Neural progenitor cell (in vitro differentiated cells): Measurements from ENCODE around the gene PXDC1. TPM values are rescaled to one million over a fixed set of nuclear protein-coding genes. Genes with fewer than 3 reads are reported as not detected.

Experiments
- DNase-seq: peaks from one replicate; pipeline ENCODE4 v3.0.0-alpha.2; 2016; ENCODE audit warnings: low spot score
- H2AFZ ChIP-seq: fragments of 200-600 bp; sonication (generic); replicated peaks from 2 replicates; pipeline ENCODE4 v1.6.1; 2016; ENCODE audit warnings: antibody characterized with exemption
- H3F3A ChIP-seq: fragments of 200-600 bp; sonication (generic); 2 replicates; pipeline ENCODE4 v1.6.1; 2016; ENCODE audit warnings: antibody characterized with exemption, low read depth
- H3K27ac ChIP-seq: fragments of 200-600 bp; sonication (generic); 2 replicates; pipeline ENCODE4 v1.5.1; 2016; ENCODE audit warnings: mild to moderate bottlenecking
- H3K27me3 ChIP-seq: fragments of 200-600 bp; sonication (generic); 2 replicates; pipeline ENCODE4 v1.6.1; 2016; ENCODE audit warnings: mild to moderate bottlenecking, moderate library complexity
- H3K36me3 ChIP-seq: fragments of 200-600 bp; sonication (generic); 2 replicates; pipeline ENCODE4 v1.5.1; 2016
- H3K4me1 ChIP-seq: fragments of 200-600 bp; sonication (generic); 2 replicates; pipeline ENCODE4 v1.6.1; 2016; ENCODE audit warnings: mixed run types
- H3K4me2 ChIP-seq: fragments of 200-600 bp; sonication (generic); 2 replicates; pipeline ENCODE4 v1.6.1; 2016
- H3K4me3 ChIP-seq: fragments of 200-600 bp; sonication (generic); 2 replicates; pipeline ENCODE4 v1.5.1; 2016
- H3K79me2 ChIP-seq: fragments of 200-600 bp; sonication (generic); 2 replicates; pipeline ENCODE4 v1.6.1; 2016; ENCODE audit warnings: low read depth
- H3K9ac ChIP-seq: fragments of 200-600 bp; sonication (generic); 2 replicates; pipeline ENCODE4 v1.6.1; 2016
- H3K9me3 ChIP-seq: fragments of 200-600 bp; sonication (generic); 2 replicates; pipeline ENCODE4 v1.5.1; 2016; ENCODE audit warnings: low read depth
- H4K20me1 ChIP-seq: fragments of 200-600 bp; sonication (generic); 2 replicates; pipeline ENCODE4 v1.6.1; 2016; ENCODE audit warnings: low read depth
- H3K27ac Mint-ChIP-seq: 3 replicates; pipeline ENCODE4 v1.8.0; 2021; ENCODE audit warnings: mixed read lengths
- H3K27me3 Mint-ChIP-seq: 2 replicates; pipeline ENCODE4 v1.8.0; 2022; ENCODE audit warnings: low read depth, mild to moderate bottlenecking, inconsistent platforms, moderate library complexity, mixed read lengths; ENCODE audit not compliant: insufficient read depth
- H3K36me3 Mint-ChIP-seq: 3 replicates; pipeline ENCODE4 v1.8.0; 2021; ENCODE audit warnings: mixed read lengths
- H3K4me1 Mint-ChIP-seq: 3 replicates; pipeline ENCODE4 v1.8.0; 2021; ENCODE audit warnings: mixed read lengths
- H3K4me3 Mint-ChIP-seq: 3 replicates; pipeline ENCODE4 v1.8.0; 2021; ENCODE audit warnings: mild to moderate bottlenecking, moderate library complexity, mixed read lengths
- H3K9me3 Mint-ChIP-seq: 3 replicates; pipeline ENCODE4 v1.8.0; 2020; ENCODE audit warnings: mixed read lengths
- CTCF ChIP-seq: fragments of 200-600 bp; sonication (generic); IDR thresholded peaks from 2 replicates; pipeline ENCODE4 v1.5.1; 2017; ENCODE audit warnings: antibody characterized with exemption, mild to moderate bottlenecking
- EZH2 ChIP-seq: fragments of 200-600 bp; sonication (generic); IDR thresholded peaks from 2 replicates; pipeline ENCODE4 v1.6.1; 2017; ENCODE audit warnings: antibody characterized with exemption, mild to moderate bottlenecking, moderate library complexity
- EZH2phosphoT487 ChIP-seq: fragments of 200-600 bp; sonication (generic); IDR thresholded peaks from 2 replicates; pipeline ENCODE4 v1.6.1; 2017; ENCODE audit warnings: antibody characterized with exemption
- total RNA-seq: library from RNA; depleted of rRNA; stranded (reverse); fragments of >200 nt; gene quantifications from 2 replicates; pipeline ENCODE4 v1.2.3, GENCODE V29; 2015; ENCODE audit warnings: low replicate concordance

Gene PXDC1
- total RNA-seq, 1 donor from 2014 or later = 2.0 TPM

- no peaks in the 10 kb centered on the region for H3K9me3 ChIP-seq
- no peak overlapping the region for H2AFZ ChIP-seq
- H3K9me3 Mint-ChIP-seq = peaks cover 8% of the 10 kb centered on the region
- H3K36me3 Mint-ChIP-seq = peaks cover 2% of the 10 kb centered on the region
- no peak overlapping the region for H3K9ac ChIP-seq
- H3K79me2 ChIP-seq = no peaks in the 10 kb centered on the region
- no peak overlapping the region for H3K4me2 ChIP-seq
- no peak for TF ChIP-seq CTCF
- TF ChIP-seq EZH2 = no peak
- no peak for TF ChIP-seq EZH2phosphoT487
- peak overlapping the region; percentile 12 for H3K27ac Mint-ChIP-seq
- no peaks in the 10 kb centered on the region for H4K20me1 ChIP-seq
- H3K27ac ChIP-seq = no peak overlapping the region
- H3K4me3 Mint-ChIP-seq = no peak overlapping the region
- H3F3A ChIP-seq = peaks cover 2% of the 10 kb centered on the region
- no peaks in the 10 kb centered on the region for H3K27me3 ChIP-seq
- DNase-seq = no peak
- peaks cover 2% of the 10 kb centered on the region for H3K4me1 ChIP-seq
- no peaks in the 10 kb centered on the region for H3K36me3 ChIP-seq
- H3K4me3 ChIP-seq = no peak overlapping the region
- H3K27me3 Mint-ChIP-seq = peaks cover 7% of the 10 kb centered on the region
- H3K4me1 Mint-ChIP-seq = peaks cover 12% of the 10 kb centered on the region
These were observed 43.6 kb downstream of the PXDC1 start for GRCh38 chr6:3707751-3708412.

- Histone ChIP-seq H3K9ac (no peak overlapping the region), H3K9me3 (no peaks in the 10 kb centered on the region), H3K4me2 (no peak overlapping the region), H2AFZ (no peak overlapping the region), H3K79me2 (no peaks in the 10 kb centered on the region), H3K36me3 (no peaks in the 10 kb centered on the region), H3F3A (no peaks in the 10 kb centered on the region), H4K20me1 (no peaks in the 10 kb centered on the region), H3K27me3 (no peaks in the 10 kb centered on the region), H3K4me1 (no peaks in the 10 kb centered on the region), H3K4me3 (no peak overlapping the region), H3K27ac (no peak overlapping the region)
- DNase-seq = no peak
- Mint-ChIP-seq H3K27me3 (peaks cover 7% of the 10 kb centered on the region), H3K27ac (no peak overlapping the region), H3K4me3 (no peak overlapping the region), H3K9me3 (peaks cover 8% of the 10 kb centered on the region), H3K36me3 (peaks cover 2% of the 10 kb centered on the region), H3K4me1 (peaks cover 10% of the 10 kb centered on the region)
- TF ChIP-seq EZH2 (no peak), CTCF (no peak), EZH2phosphoT487 (no peak)
These were observed 44.5 kb downstream of the PXDC1 start for GRCh38 chr6:3707024-3707423.

- no peak overlapping the region for H3K4me3 Mint-ChIP-seq
- H3K36me3 ChIP-seq = no peaks in the 10 kb centered on the region
- peaks cover 8% of the 10 kb centered on the region for H3K9me3 Mint-ChIP-seq
- peaks cover 10% of the 10 kb centered on the region for H3K4me1 Mint-ChIP-seq
- TF ChIP-seq EZH2 = no peak
- TF ChIP-seq EZH2phosphoT487 = no peak
- TF ChIP-seq CTCF = no peak
- DNase-seq = no peak
- no peak overlapping the region for H3K27ac ChIP-seq
- no peak overlapping the region for H2AFZ ChIP-seq
- no peaks in the 10 kb centered on the region for H3K9me3 ChIP-seq
- H4K20me1 ChIP-seq = no peaks in the 10 kb centered on the region
- H3K4me3 ChIP-seq = no peak overlapping the region
- H3K79me2 ChIP-seq = no peaks in the 10 kb centered on the region
- peaks cover 2% of the 10 kb centered on the region for H3K36me3 Mint-ChIP-seq
- H3K4me2 ChIP-seq = no peak overlapping the region
- peaks cover 7% of the 10 kb centered on the region for H3K27me3 Mint-ChIP-seq
- no peak overlapping the region for H3K9ac ChIP-seq
- H3K4me1 ChIP-seq = no peaks in the 10 kb centered on the region
- no peaks in the 10 kb centered on the region for H3F3A ChIP-seq
- H3K27ac Mint-ChIP-seq = no peak overlapping the region
- no peaks in the 10 kb centered on the region for H3K27me3 ChIP-seq
These were observed 45.0 kb downstream of the PXDC1 start for GRCh38 chr6:3706547-3706946.
